GM12872 (cell line): Measurements from ENCODE around the gene OPA1.

Source experiments
- CTCF ChIP-seq: IDR thresholded peaks from 3 replicates; pipeline ENCODE4 v1.5.1; 2011; ENCODE audit warnings: low read depth, mild to moderate bottlenecking, low read length, moderate library complexity; ENCODE audit not compliant: insufficient read depth

The OPA1 gene

GRCh38 chr3:193599393-193599792 is 6.4 kb downstream of the OPA1 start:
- no peak for TF ChIP-seq CTCF

DNA sequence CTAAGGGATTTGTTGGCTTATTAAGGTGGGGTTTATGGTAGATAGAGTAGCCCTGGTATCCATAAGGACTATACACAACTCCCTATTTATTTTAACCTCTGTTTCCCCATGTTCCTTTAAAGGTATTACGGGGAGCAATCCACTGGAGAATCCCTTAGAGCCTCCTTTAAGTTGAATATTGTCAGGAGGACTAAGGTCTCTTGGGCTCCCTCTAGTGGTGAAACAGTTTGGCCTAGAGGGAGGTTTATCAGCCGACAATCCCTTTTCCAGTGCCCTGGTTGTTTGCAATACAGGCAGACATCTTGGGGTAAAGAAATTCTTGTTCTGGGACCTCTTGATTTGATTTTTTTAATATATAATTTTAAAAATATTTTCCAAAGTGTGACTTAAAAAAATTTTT is 12.9 kb downstream of the OPA1 start:
- TF ChIP-seq CTCF: peak; percentile 82

DNA sequence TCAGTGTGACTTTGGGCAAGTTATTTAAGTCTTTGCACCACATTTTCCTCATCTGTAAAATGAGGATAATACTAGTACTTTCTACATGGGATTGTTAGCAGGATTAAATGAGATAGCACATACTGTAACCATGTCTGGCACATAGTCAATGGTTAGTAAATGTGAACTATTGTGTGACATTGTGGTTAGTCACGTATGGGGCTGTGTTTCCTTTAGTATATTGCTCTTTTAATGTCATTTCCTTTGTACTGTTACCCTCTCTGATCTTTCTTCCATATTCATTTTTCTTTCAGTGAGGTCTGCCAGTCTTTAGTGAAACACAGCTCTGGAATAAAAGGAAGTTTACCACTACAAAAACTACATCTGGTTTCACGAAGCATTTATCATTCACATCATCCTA is 21.4 kb downstream of the OPA1 start:
- no peak for TF ChIP-seq CTCF

GRCh38 chr3:193617628-193618027 is 24.6 kb downstream of the OPA1 start:
- TF ChIP-seq CTCF: no peak

DNA sequence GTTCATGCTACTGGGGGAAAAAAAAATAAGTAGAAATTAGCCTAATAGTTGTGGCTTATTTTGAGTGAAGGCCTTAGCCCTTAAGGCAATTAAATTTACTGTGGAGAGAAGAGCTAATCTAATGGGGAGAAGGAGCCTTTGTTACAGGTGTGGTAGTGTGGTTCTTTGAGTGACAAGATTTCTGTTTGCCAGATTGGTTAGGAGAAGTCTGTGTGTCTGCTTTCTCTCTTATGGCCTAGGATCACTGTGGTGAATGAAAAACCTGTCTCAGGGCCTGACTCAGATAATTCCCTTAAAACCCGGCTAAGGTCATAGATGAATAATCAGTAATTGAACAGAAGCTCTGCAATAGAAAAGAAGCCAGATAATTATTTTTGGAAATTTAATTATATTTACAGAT is 27.0 kb downstream of the OPA1 start:
- no peak for TF ChIP-seq CTCF

GRCh38 chr3:193620650-193621049 is 27.6 kb downstream of the OPA1 start:
- no peak for TF ChIP-seq CTCF

GRCh38 chr3:193621127-193621526 is 28.1 kb downstream of the OPA1 start:
- no peak for TF ChIP-seq CTCF

DNA sequence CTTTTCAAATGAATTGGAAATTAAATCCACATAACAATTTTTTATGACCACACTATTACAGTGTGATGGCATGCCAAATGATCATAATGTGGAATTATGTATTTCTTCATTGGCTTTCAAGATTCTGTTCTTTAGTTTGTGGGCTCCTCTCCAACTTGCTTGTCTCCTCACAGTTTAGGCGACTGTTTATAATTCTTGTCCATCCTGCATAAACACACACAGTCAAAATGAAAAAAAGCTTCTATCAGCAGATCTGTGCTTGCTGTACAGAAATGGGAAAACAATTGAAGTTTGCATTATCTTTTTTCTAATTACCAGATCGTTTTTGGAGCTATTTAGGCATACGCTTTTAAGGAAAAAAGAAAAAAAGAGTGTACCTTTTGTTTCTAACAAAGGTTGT is 37.0 kb downstream of the OPA1 start:
- TF ChIP-seq CTCF: no peak
